OCI-LY3 (cell line): ENCODE measurements around the gene BAG1.

Source experiments
- CTCF ChIP-seq: fragments of 200-600, 300-600 bp; sonication (generic); IDR thresholded peaks from 2 replicates; pipeline ENCODE4 v1.5.1; 2014; ENCODE audit warnings: antibody characterized with exemption, low read length, low read depth
- EZH2phosphoT487 ChIP-seq: fragments of 200-600 bp; shearing (Covaris generic); IDR thresholded peaks from 2 replicates; pipeline ENCODE4 v1.6.1; 2018; ENCODE audit warnings: antibody characterized with exemption, mixed run types, low read depth

- TF ChIP-seq CTCF: no peak
- TF ChIP-seq EZH2phosphoT487: no peak
Observed at GRCh38 chr9:33233626-33234342, 30.7 kb downstream of the BAG1 start.
